ENCODE results near the gene NTM. TPM values are rescaled to one million over a fixed set of nuclear protein-coding genes. Genes with fewer than 3 reads are reported as not detected.

Gene NTM
- total RNA-seq, 1 experiment from 2014 or later = 8.6 TPM

- intact Hi-C loops (cut with micrococcal nuclease; ENCODE audit: unreplicated experiment) = no loop called here
- H3K36me3 ChIP-seq (ENCODE audit: insufficient read depth, low read length, poor library complexity, severe bottlenecking) = no peaks in the 10 kb centered on the region
- ChIA-PET POLR2A (ENCODE audit: low non-redundant PET) (no interaction called here), CTCF (no interaction called here)
- no peak for DNase-seq (ENCODE audit: low spot score)
- H3K27ac ChIP-seq (ENCODE audit: low read depth, low read length, poor library complexity, severe bottlenecking) = no peak overlapping the region
- H3K4me1 ChIP-seq (ENCODE audit: insufficient read depth, low read length, poor library complexity, severe bottlenecking) = no peaks in the 10 kb centered on the region
- H3K27me3 ChIP-seq (replicated peaks; ENCODE audit: insufficient read depth, low read depth, low read length, poor library complexity) = no peaks in the 10 kb centered on the region
- H3K9me3 ChIP-seq (ENCODE audit: low read depth, low read length, poor library complexity, severe bottlenecking) = no peaks in the 10 kb centered on the region
- TF ChIP-seq EZH2 (IDR thresholded peaks at IDR 0.05; ENCODE audit: borderline replicate concordance, low read depth, low read length, poor library complexity, severe bottlenecking) (no peak), CTCF (conservative IDR thresholded peaks at IDR 0.05; ENCODE audit: low read depth, low read length) (no peak)
- H3K4me3 ChIP-seq (ENCODE audit: low read depth, low read length, poor library complexity, severe bottlenecking) = no peak overlapping the region
- BruUV-seq (replicated peaks) = no TSS peak
Observed at GRCh38 chr11:132142554-132142953, 772.1 kb downstream of the NTM start.

DNA sequence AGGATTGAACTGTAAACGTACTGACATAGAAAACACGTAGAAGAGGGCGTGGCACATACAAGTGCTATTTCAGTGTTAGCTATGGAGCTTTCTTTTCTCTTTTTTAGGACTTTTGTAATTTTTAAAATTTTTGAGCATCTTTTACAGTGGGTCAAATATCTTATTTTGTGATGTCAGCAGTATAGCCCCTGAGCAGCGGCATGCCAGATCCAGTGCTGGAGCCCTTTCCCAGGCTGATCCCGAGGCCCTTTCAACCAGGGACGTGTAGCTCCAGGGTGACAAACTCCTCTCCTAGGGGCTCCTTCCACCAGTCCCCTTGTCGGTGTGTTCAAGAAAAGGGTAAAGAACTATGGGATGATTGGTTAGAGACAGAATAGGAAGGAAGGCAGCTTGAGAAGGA lies 777.0 kb downstream of the NTM start:
- intact Hi-C loops (cut with micrococcal nuclease; ENCODE audit: unreplicated experiment) = no loop called here
- BruUV-seq (replicated peaks) = no TSS peak
- CTCF ChIA-PET = no interaction called here

GRCh38 chr11:132154781-132155180 lies 784.4 kb downstream of the NTM start:
- ChIA-PET POLR2A (ENCODE audit: low non-redundant PET) (no interaction called here), CTCF (no interaction called here)
- Histone ChIP-seq H3K27me3 (replicated peaks; ENCODE audit: insufficient read depth, low read depth, low read length, poor library complexity) (peaks cover 7% of the 10 kb centered on the region), H3K9me3 (ENCODE audit: low read depth, low read length, poor library complexity, severe bottlenecking) (peaks cover 8% of the 10 kb centered on the region), H3K36me3 (ENCODE audit: insufficient read depth, low read length, poor library complexity, severe bottlenecking) (no peaks in the 10 kb centered on the region), H3K27ac (ENCODE audit: low read depth, low read length, poor library complexity, severe bottlenecking) (no peak overlapping the region), H3K4me1 (ENCODE audit: insufficient read depth, low read length, poor library complexity, severe bottlenecking) (peaks cover 8% of the 10 kb centered on the region), H3K4me3 (ENCODE audit: low read depth, low read length, poor library complexity, severe bottlenecking) (no peak overlapping the region)
- peak; percentile 83 for DNase-seq (ENCODE audit: low spot score)
- TF ChIP-seq EZH2 (IDR thresholded peaks at IDR 0.05; ENCODE audit: borderline replicate concordance, low read depth, low read length, poor library complexity, severe bottlenecking) (no peak), CTCF (conservative IDR thresholded peaks at IDR 0.05; ENCODE audit: low read depth, low read length) (no peak)
- intact Hi-C loops (cut with micrococcal nuclease; ENCODE audit: unreplicated experiment) = no loop called here
- no TSS peak for BruUV-seq (replicated peaks)

More for the DNA sequence above, 777.0 kb downstream of the NTM start:
- Histone ChIP-seq H3K9me3 (ENCODE audit: low read depth, low read length, poor library complexity, severe bottlenecking) (peaks cover 11% of the 10 kb centered on the region), H3K27me3 (replicated peaks; ENCODE audit: insufficient read depth, low read depth, low read length, poor library complexity) (peaks cover 7% of the 10 kb centered on the region), H3K4me1 (ENCODE audit: insufficient read depth, low read length, poor library complexity, severe bottlenecking) (no peaks in the 10 kb centered on the region), H3K4me3 (ENCODE audit: low read depth, low read length, poor library complexity, severe bottlenecking) (no peak overlapping the region), H3K27ac (ENCODE audit: low read depth, low read length, poor library complexity, severe bottlenecking) (no peak overlapping the region), H3K36me3 (ENCODE audit: insufficient read depth, low read length, poor library complexity, severe bottlenecking) (no peaks in the 10 kb centered on the region)
- POLR2A ChIA-PET (ENCODE audit: low non-redundant PET) = no interaction called here
- TF ChIP-seq EZH2 (IDR thresholded peaks at IDR 0.05; ENCODE audit: borderline replicate concordance, low read depth, low read length, poor library complexity, severe bottlenecking) (no peak), CTCF (conservative IDR thresholded peaks at IDR 0.05; ENCODE audit: low read depth, low read length) (no peak)
- DNase-seq (ENCODE audit: low spot score) = no peak
